Ectodermal cell (in vitro differentiated cells): ENCODE data around the gene GMIP. TPM values are rescaled to one million over a fixed set of nuclear protein-coding genes. Genes with fewer than 3 reads are reported as not detected.
"Not testable (repeated sequence)": the region's sequence is repeated elsewhere in the genome, so short reads cannot be mapped to it uniquely, and the experiment has no call there.

Source experiments
- H3K27ac ChIP-seq: 2 replicates; pipeline ENCODE4 v1.7.0; 2013; ENCODE audit warnings: mild to moderate bottlenecking, low read depth, low read length; ENCODE audit not compliant: insufficient read depth, poor library complexity, severe bottlenecking
- H3K27me3 ChIP-seq: 2 replicates; pipeline ENCODE4 v1.7.0; 2013; ENCODE audit warnings: mild to moderate bottlenecking, low read length; ENCODE audit not compliant: insufficient read depth, control insufficient read depth, poor library complexity, severe bottlenecking
- H3K36me3 ChIP-seq: one replicate; pipeline ENCODE4 v1.7.0; 2013; ENCODE audit warnings: low read length; ENCODE audit not compliant: control insufficient read depth, insufficient read depth
- H3K4me1 ChIP-seq: one replicate; pipeline ENCODE4 v1.7.0; 2013; ENCODE audit warnings: low read length; ENCODE audit not compliant: control insufficient read depth, insufficient read depth
- H3K4me3 ChIP-seq: 2 replicates; pipeline ENCODE4 v1.7.0; 2013; ENCODE audit warnings: low read depth, low read length, control low read depth; ENCODE audit not compliant: insufficient read depth
- H3K9me3 ChIP-seq: 2 replicates; pipeline ENCODE4 v1.7.0; 2013; ENCODE audit warnings: mild to moderate bottlenecking, low read length, moderate library complexity; ENCODE audit not compliant: control insufficient read depth
- WGBS, 2 experiments: methylation state at CpG; one replicate each; pipeline ENCODE4 v1.1.7; 2013; ENCODE audit warnings: missing lambda C conversion rate in 2 of 2; 5-methylcytosine and 5-hydroxymethylcytosine counted together
- polyA plus RNA-seq, 4 experiments: library from polyadenylated mRNA; stranded (reverse); fragments of 50-300 nt; gene quantifications; one replicate each; pipeline ENCODE4 v1.2.3, GENCODE V29; 2013

GMIP gene, protein sequence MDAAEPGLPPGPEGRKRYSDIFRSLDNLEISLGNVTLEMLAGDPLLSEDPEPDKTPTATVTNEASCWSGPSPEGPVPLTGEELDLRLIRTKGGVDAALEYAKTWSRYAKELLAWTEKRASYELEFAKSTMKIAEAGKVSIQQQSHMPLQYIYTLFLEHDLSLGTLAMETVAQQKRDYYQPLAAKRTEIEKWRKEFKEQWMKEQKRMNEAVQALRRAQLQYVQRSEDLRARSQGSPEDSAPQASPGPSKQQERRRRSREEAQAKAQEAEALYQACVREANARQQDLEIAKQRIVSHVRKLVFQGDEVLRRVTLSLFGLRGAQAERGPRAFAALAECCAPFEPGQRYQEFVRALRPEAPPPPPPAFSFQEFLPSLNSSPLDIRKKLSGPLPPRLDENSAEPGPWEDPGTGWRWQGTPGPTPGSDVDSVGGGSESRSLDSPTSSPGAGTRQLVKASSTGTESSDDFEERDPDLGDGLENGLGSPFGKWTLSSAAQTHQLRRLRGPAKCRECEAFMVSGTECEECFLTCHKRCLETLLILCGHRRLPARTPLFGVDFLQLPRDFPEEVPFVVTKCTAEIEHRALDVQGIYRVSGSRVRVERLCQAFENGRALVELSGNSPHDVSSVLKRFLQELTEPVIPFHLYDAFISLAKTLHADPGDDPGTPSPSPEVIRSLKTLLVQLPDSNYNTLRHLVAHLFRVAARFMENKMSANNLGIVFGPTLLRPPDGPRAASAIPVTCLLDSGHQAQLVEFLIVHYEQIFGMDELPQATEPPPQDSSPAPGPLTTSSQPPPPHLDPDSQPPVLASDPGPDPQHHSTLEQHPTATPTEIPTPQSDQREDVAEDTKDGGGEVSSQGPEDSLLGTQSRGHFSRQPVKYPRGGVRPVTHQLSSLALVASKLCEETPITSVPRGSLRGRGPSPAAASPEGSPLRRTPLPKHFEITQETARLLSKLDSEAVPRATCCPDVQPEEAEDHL
- polyA plus RNA-seq (2013, experiment 1 of 4): 17.1 TPM
- polyA plus RNA-seq (2013, experiment 2 of 4): 12.2 TPM
- 10.1 TPM for polyA plus RNA-seq (2013, experiment 3 of 4)
- 15.5 TPM for polyA plus RNA-seq (2013, experiment 4 of 4)

DNA sequence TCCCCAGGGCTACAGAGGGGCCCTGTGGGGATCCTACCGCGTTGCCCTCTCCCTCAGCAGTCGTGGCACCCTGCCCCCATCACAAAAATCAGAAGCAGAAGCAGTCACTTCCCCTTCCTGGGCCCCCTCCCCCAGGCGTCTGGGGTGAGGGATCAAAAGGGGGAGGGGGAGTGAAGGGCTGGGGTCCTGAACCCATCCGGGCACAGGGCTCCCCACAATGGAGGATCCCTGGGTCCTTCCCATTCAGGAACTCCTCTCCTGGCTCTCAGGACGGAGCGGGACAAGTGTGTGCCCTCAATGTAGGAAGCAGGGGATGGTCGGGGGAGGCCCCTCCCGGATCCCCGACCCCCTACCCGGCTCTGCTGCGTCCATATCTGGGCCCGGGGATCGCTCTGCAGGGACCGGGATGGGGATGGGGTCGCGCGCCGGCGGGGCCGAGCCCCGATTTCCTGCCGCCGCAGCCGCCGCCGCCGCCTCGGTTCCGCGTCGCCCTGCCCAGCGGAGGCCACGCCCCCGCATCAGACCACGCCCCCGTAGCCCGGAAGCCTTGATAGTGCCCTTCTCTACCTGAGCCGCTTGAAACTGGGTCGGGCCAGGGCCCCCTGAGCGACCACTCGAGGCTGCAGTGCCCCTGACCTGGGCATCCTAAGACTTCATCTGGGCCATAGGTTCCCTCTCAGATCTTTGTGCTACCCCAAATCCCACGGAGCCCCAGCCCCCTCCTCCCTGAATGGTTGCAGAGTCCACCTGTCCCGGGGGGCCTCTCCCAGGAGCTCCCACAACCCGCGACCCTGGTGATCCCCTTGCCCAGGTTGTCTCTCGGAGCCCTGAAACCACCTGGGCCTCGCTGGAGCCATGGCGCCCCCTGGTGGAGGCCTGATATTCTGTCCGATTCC is at the start of gene GMIP:
TSS of gene GMIP (minus strand) at position 500 of the 896 bp plus-strand sequence. CDS start at position 372, 128 bp downstream.
- H3K27me3 ChIP-seq: peaks cover 9% of the 10 kb centered on the region
- peaks cover 22% of the 10 kb centered on the region for H3K36me3 ChIP-seq
- peak within 1 kb of the TSS; percentile 69 for H3K27ac ChIP-seq
- peak within 1 kb of the TSS; percentile 79 for H3K4me3 ChIP-seq
- peaks cover 9% of the 10 kb centered on the region for H3K4me1 ChIP-seq
- H3K9me3 ChIP-seq: no peaks in the 10 kb centered on the region
- 1% methylated on average over 50 of the region's 50 CpGs for WGBS, 2 experiments

DNA sequence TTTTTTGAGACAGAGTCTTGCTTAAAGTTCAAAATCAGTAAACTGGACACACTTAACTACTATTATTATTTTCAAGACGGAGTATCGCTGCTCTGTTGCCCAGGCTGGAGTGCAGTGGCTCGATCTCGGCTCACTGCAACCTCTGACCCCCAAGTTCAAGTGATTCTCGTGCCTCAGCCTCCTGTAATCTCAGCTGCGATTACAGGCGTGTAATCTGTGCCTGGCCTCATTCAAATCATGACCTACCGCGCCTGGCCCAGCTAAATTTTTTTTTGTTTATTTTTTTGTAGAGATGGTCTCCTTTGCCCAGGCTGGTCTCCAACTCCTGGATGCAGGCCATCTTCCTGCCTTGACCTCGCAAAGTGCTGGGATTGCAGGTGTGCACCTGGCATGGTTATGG is 48.2 kb upstream of the GMIP start:
- Histone ChIP-seq H3K27ac (no peak overlapping the region), H3K9me3 (no peaks in the 10 kb centered on the region), H3K36me3 (no peaks in the 10 kb centered on the region), H3K27me3 (no peaks in the 10 kb centered on the region), H3K4me1 (no peaks in the 10 kb centered on the region), H3K4me3 (no peak overlapping the region)
- 93 to 97% methylated on average over 10 of the region's 10 CpGs for WGBS, 2 experiments

DNA sequence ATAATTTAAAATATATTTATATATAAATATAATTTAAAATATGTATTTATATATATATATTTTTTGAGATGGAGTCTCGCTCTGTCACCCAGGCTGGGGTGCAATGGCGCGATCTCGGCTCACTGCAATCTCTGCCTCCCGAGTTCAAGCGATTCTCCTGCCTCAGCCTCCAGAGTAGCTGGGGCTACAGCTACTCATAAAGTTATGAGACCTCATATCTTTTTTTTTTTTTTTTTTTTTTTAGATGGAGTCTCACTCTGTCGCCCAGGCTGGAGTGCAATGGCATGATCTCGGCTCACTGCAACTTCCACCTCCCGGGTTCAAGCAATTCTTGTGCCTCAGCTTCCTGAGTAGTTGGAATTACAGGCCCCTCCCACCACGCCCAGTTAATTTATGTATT is 45.6 kb upstream of the GMIP start:
- not testable (repeated sequence) for H3K4me1 ChIP-seq, H3K27me3 ChIP-seq, H3K4me3 ChIP-seq, H3K27ac ChIP-seq, H3K36me3 ChIP-seq, H3K9me3 ChIP-seq
- WGBS, 2 experiments: 98 to 99% methylated on average over 10 of the region's 10 CpGs

DNA sequence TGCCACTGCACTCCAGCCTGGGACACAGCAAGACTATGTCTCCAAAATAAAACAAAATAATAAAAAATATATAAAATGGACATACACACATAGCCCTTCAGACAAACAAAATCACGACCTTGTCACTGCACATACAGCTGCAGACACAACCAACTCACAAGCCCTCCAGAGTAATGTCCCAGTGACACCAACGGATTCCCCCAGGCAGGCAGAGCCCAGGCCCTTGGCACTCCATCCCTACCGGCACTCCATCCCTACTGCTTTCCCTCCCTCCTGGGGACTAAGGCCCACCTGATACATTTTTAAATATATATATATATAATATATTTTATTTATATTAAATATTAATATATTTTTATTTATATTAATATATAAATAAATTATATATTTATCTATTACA is 43.6 kb upstream of the GMIP start:
- Histone ChIP-seq H3K4me3 (no peak overlapping the region), H3K36me3 (no peaks in the 10 kb centered on the region), H3K27ac (no peak overlapping the region), H3K27me3 (no peaks in the 10 kb centered on the region), H3K9me3 (no peaks in the 10 kb centered on the region), H3K4me1 (no peaks in the 10 kb centered on the region)
- 94 to 97% methylated on average over 2 of the region's 3 CpGs for WGBS, 2 experiments

DNA sequence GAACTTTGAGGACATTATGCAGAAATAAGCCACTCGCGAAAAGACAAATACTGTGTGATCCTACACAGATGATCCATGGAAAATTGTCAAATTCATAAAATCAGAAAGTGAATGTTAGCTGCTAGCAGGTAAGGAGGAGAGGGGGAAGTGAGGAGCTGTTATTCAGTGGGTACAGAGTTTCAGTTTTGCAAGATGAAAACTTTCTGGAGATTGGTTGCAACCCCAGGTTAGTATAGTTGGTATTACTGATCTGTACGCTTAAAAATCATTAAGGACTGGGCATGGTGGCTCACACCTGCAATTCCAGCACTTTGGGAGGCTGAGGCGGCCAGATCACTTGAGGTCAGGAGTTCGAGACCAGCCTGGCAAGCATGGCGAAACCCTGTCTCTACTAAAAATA is 43.1 kb upstream of the GMIP start:
- H3K27me3 ChIP-seq: no peaks in the 10 kb centered on the region
- H3K9me3 ChIP-seq: no peaks in the 10 kb centered on the region
- H3K4me3 ChIP-seq: no peak overlapping the region
- no peaks in the 10 kb centered on the region for H3K36me3 ChIP-seq
- no peaks in the 10 kb centered on the region for H3K4me1 ChIP-seq
- WGBS, 2 experiments: 95% methylated on average over 6 of the region's 6 CpGs
- H3K27ac ChIP-seq: no peak overlapping the region

DNA sequence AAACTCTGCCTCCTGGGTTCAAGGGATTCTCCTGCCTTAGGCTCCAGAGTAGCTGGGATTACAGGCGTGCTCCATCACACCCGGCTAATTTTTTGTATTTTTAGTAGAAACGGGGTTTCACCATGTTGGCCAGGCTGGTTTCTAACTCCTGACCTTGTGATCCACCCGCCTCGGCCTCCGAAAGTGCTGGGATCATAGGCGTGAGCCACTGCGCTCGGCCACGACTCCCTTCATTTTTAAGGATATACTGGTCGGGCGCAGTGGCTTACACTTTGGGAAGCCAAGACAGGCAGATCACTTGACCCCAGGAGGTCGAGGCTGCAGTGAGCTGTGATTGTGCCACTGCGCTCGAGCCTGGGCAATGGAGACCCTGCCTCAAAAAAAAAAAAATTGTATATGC is 42.7 kb upstream of the GMIP start:
- not testable (repeated sequence) for H3K4me3 ChIP-seq, H3K4me1 ChIP-seq, H3K27ac ChIP-seq, H3K36me3 ChIP-seq, H3K27me3 ChIP-seq, H3K9me3 ChIP-seq
- 95% methylated on average over 15 of the region's 15 CpGs for WGBS, 2 experiments

DNA sequence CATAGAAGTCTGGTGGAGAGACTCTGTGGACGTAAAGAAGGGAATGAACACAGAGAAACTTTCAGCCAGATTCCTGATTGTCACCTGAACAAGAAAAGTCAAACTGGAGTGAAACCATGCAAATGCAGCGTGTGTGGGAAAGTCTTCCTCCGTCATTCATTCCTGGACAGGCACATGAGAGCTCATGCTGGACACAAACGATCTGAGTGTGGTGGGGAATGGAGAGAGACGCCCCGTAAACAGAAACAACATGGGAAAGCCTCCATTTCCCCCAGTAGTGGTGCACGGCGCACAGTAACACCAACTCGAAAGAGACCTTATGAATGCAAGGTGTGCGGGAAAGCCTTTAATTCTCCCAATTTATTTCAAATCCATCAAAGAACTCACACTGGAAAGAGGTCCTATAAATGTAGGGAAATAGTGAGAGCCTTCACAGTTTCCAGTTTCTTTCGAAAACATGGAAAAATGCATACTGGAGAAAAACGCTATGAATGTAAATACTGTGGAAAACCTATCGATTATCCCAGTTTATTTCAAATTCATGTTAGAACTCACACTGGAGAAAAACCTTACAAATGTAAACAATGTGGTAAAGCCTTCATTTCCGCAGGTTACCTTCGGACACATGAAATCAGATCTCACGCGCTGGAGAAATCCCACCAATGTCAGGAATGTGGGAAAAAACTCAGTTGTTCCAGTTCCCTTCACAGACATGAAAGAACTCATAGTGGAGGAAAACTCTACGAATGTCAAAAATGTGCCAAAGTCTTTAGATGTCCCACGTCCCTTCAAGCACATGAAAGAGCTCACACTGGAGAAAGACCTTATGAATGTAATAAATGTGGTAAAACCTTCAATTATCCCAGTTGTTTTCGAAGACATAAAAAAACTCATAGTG is 36.0 kb upstream of the GMIP start:
- Histone ChIP-seq H3K9me3 (no peaks in the 10 kb centered on the region), H3K4me1 (no peaks in the 10 kb centered on the region), H3K4me3 (no peak overlapping the region), H3K27me3 (no peaks in the 10 kb centered on the region), H3K36me3 (peaks cover 26% of the 10 kb centered on the region), H3K27ac (no peak overlapping the region)
- 95 to 96% methylated on average over 20 of the region's 20 CpGs for WGBS, 2 experiments

DNA sequence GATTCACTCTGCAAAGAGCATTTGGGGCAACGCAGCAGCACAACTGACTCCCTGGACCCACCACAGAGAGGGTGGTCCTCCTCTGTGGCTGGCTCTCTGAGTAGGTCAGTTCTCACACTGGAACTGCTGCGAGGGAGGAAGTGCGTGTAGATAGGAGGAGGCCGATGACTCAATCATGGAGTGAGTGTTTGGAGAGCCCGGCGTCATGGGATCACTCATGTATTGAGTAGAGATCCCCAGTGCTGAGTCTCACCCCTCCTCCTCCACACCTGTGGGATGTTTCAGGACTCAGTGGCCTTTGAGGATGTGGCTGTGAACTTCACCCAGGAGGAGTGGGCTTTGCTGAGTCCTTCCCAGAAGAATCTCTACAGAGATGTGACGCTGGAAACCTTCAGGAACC is 34.1 kb upstream of the GMIP start:
- H3K9me3 ChIP-seq: no peaks in the 10 kb centered on the region
- H3K36me3 ChIP-seq: peaks cover 29% of the 10 kb centered on the region
- H3K27ac ChIP-seq: no peak overlapping the region
- WGBS, 2 experiments: 95 to 97% methylated on average over 7 of the region's 7 CpGs
- H3K27me3 ChIP-seq: no peaks in the 10 kb centered on the region
- H3K4me1 ChIP-seq: no peaks in the 10 kb centered on the region
- no peak overlapping the region for H3K4me3 ChIP-seq

DNA sequence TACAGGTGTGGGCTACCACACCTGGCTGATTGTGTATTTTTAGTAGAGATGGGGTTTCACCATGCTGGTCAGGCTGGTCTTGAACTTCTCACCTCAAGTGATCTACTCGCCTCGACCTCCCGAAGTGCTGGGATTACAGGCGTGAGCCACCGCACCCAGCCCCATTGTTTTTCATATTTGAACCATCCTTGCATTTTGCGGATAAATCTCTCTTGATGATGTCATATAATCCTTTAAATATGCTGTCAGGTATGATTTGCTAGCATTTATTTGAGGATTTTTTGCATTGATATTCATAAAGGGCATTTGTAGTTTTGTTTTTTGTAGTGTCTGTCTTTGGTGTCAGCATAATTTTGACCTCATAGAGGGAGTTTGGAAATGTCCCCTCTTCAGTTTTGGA is 30.9 kb upstream of the GMIP start:
- Histone ChIP-seq H3K4me3 (no peak overlapping the region), H3K4me1 (no peaks in the 10 kb centered on the region), H3K9me3 (no peaks in the 10 kb centered on the region), H3K27me3 (no peaks in the 10 kb centered on the region), H3K27ac (no peak overlapping the region), H3K36me3 (peaks cover 22% of the 10 kb centered on the region)
- WGBS, 2 experiments: 92 to 95% methylated on average over 6 of the region's 6 CpGs
